GM13977 (cell line): ENCODE measurements around the gene ASIC2.

Experiments used
- DNase-seq: peaks from one replicate; pipeline ENCODE4 v3.0.0; 2012; ENCODE audit warnings: low spot score
- CTCF ChIP-seq: IDR thresholded peaks from 2 replicates; pipeline ENCODE4 v1.5.1; 2012; ENCODE audit warnings: mild to moderate bottlenecking, control low read depth; ENCODE audit not compliant: insufficient read depth; ENCODE audit errors: extremely low read depth, missing control alignments
- in situ Hi-C: fragments of 300-500 bp; cut with MboI; formaldehyde crosslinking; loops from one replicate; pipeline ENCODE4 v1.12.0; 2022; ENCODE audit warnings: low sequenced_read_pairs, low pct_unique_long_range_greater_than_20kb, mixed read lengths, inconsistent platforms; ENCODE audit not compliant: unreplicated experiment

Gene ASIC2

GRCh38 chr17:33137426-33137825 is 155.7 kb downstream of the ASIC2 start:
- TF ChIP-seq CTCF: no peak
- no peak for DNase-seq
- in situ Hi-C loops: no loop called here

- in situ Hi-C loops: no loop called here
- DNase-seq: no peak
- TF ChIP-seq CTCF: no peak
These were observed 157.4 kb downstream of the ASIC2 start for GRCh38 chr17:33135691-33136090.

- no peak for TF ChIP-seq CTCF
- DNase-seq: no peak
- in situ Hi-C loops: no loop called here
These were observed 161.5 kb downstream of the ASIC2 start for GRCh38 chr17:33131620-33132019.

- DNase-seq: no peak
- no peak for TF ChIP-seq CTCF
- in situ Hi-C loops: no loop called here
These were observed 165.4 kb downstream of the ASIC2 start for GRCh38 chr17:33127706-33128105.

- in situ Hi-C loops: no loop called here
- no peak for TF ChIP-seq CTCF
- no peak for DNase-seq
These were observed 167.0 kb downstream of the ASIC2 start for GRCh38 chr17:33126086-33126485.

GRCh38 chr17:33125552-33125950 is 167.5 kb downstream of the ASIC2 start:
- no peak for TF ChIP-seq CTCF
- no peak for DNase-seq
- in situ Hi-C loops: no loop called here
